Colon (tissue), 2 donors: ENCODE results near the gene MUSTN1.

Source experiments
- FAIRE-seq: peaks from 2 replicates; lab custom pipeline; 2012; peaks lifted over from hg19 to GRCh38; lab: Jason Lieb, UNC
- donor health status: control.
- donor health status: control.

MUSTN1 gene

DNA sequence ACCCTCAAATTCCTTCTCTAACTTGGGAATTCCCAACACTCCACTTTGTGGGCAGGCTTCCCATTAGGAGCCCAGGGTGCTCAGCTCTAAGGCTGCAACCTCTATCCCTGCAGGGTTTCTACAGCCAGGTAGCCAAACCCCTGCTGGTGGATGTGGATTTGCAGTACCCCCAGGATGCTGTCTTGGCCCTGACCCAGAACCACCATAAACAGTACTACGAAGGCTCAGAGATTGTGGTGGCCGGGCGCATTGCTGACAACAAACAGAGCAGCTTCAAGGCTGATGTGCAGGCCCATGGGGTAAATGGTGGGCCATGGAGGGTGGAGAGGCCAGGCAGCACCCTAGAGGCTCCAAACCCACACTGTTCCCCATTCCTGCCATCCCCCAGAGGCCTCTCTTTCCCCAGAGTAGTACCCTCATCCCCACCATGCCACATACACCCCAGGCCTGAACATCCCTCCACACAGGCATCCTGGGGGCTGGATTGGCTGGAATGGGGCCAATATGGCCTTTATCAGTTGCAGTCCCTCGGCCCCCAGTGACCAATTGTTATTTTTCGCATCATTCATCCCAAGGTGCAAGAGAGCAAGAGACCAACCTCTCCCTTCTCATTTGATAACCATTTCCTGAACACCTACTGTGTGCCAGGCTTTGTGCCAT, 49.8 kb downstream of the MUSTN1 start:
- FAIRE-seq, result no peak

DNA sequence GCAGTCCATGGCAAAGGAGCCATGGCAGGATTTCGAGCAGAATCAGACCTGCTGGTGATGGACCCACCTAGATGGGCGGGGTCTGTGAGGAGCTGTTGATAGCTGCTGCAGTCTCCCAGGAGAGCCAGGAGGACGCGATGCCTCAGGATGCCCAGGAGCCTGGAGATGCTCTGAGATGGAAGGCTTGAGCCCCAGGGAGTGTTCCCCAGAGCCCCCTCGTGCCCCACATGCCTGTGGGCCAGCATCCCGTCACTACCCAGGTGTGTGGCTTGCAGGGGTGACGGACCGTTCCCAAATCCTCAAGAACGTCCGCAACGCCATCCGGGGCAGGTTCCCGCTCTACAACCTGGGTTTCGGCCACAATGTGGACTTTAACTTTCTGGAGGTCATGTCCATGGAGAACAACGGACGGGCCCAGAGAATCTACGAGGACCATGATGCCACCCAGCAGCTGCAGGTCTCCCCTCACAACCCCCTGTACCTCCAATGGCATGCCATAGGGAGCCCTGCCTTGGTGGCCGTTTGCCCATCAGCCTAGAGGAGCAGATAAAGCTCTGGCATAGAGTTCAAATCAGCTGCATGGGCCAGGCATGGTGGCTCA, 50.7 kb downstream of the MUSTN1 start:
- no peak for FAIRE-seq

DNA sequence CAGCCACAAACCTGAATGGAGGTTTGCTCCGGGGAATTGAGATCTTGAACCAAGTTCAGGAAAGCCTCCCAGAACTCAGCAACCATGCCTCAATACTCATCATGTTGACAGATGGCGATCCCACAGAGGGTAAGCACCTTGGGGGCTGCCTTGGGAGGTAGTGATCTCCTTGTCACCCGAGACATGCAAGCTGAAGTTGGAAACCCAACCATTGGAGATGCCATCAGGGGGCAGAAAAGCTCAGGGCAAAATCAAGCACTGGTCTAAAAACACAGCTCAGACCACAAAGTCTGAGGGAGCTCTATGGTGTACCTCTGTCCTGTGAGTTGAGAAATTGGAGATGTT, 51.6 kb downstream of the MUSTN1 start:
- FAIRE-seq, result no peak
